WTC11 (cell line): ENCODE results near the gene BICC1. TPM values are rescaled to one million over a fixed set of nuclear protein-coding genes. Genes with fewer than 3 reads are reported as not detected.

Experiments
- ATAC-seq: fragments of 200-7000 bp; cut with Tn5 transposase; 2 replicates; pipeline ENCODE4 v1.10.0; 2021; ENCODE audit warnings: mild to moderate bottlenecking, moderate library complexity
- CTCF ChIA-PET: fragments of 300-600 bp; sonication (Branson Sonifier 250); formaldehyde crosslinking; loops from one replicate; lab custom pipeline; 2021; ENCODE audit warnings: antibody characterized with exemption; lab: Charles Lee
- POLR2A ChIA-PET: fragments of 350-600 bp; sonication (Branson Sonifier 250); formaldehyde crosslinking; loops from one replicate; lab custom pipeline; 2021; ENCODE audit warnings: antibody characterized with exemption; lab: Charles Lee
- DNase-seq: peaks from one replicate; pipeline ENCODE4 v3.0.0; 2021; ENCODE audit warnings: low spot score
- H3K27ac Mint-ChIP-seq: 2 replicates; pipeline ENCODE4 v1.8.0; 2021; ENCODE audit warnings: mixed read lengths
- H3K27me3 Mint-ChIP-seq: 2 replicates; pipeline ENCODE4 v1.8.0; 2021; ENCODE audit warnings: low read depth, mild to moderate bottlenecking, moderate library complexity, mixed read lengths
- H3K36me3 Mint-ChIP-seq: 2 replicates; pipeline ENCODE4 v1.8.0; 2021; ENCODE audit warnings: mixed read lengths
- H3K4me1 Mint-ChIP-seq: 2 replicates; pipeline ENCODE4 v1.8.0; 2022; ENCODE audit warnings: mixed read lengths
- H3K4me3 Mint-ChIP-seq: 2 replicates; pipeline ENCODE4 v1.8.0; 2021; ENCODE audit warnings: mild to moderate bottlenecking, moderate library complexity, mixed read lengths
- H3K9me3 Mint-ChIP-seq: 2 replicates; pipeline ENCODE4 v1.8.0; 2021; ENCODE audit warnings: mixed read lengths
- GRHL2 ChIP-seq: fragments of 250-450 bp; sonication (Bioruptor Pico); IDR thresholded peaks from 2 replicates; pipeline ENCODE4 v1.8.0; 2022; ENCODE audit warnings: mild to moderate bottlenecking, moderate library complexity; ENCODE audit not compliant: insufficient replicate concordance, severe bottlenecking
- IRF2 ChIP-seq: sonication (generic); formaldehyde crosslinking; IDR thresholded peaks from 2 replicates; pipeline ENCODE4 v1.8.0; 2022; ENCODE audit warnings: low read depth, missing genetic modification reagents, borderline replicate concordance
- JAZF1 ChIP-seq: fragments of 250-450 bp; sonication (Bioruptor Pico); IDR thresholded peaks from 2 replicates; pipeline ENCODE4 v1.9.0; 2021; ENCODE audit warnings: moderate library complexity, mild to moderate bottlenecking, inconsistent platforms
- MYBL2 ChIP-seq: sonication (generic); formaldehyde crosslinking; IDR thresholded peaks from 2 replicates; pipeline ENCODE4 v1.8.1; 2023; ENCODE audit warnings: mild to moderate bottlenecking, moderate library complexity, missing genetic modification reagents
- NFYB ChIP-seq: sonication (generic); formaldehyde crosslinking; conservative IDR thresholded peaks from 2 replicates; pipeline ENCODE4 v1.8.0; 2022; ENCODE audit warnings: low read depth, missing genetic modification reagents
- NR3C1 ChIP-seq: sonication (generic); formaldehyde crosslinking; conservative IDR thresholded peaks from 2 replicates; pipeline ENCODE4 v1.8.1; 2023; ENCODE audit warnings: low read depth, mild to moderate bottlenecking, missing genetic modification reagents
- PRRX2 ChIP-seq: fragments of 250-450 bp; sonication (Bioruptor Pico); IDR thresholded peaks from 2 replicates; pipeline ENCODE4 v1.8.0; 2021; ENCODE audit warnings: mild to moderate bottlenecking
- SOX15 ChIP-seq: fragments of 250-450 bp; sonication (Bioruptor Pico); IDR thresholded peaks from 2 replicates; pipeline ENCODE4 v1.9.0; 2021; ENCODE audit warnings: mild to moderate bottlenecking
- TP53 ChIP-seq: sonication (generic); formaldehyde crosslinking; IDR thresholded peaks from 2 replicates; pipeline ENCODE4 v1.8.1; 2023; ENCODE audit warnings: mild to moderate bottlenecking, missing genetic modification reagents
- ZBTB21 ChIP-seq: sonication (generic); formaldehyde crosslinking; IDR thresholded peaks from 2 replicates; pipeline ENCODE4 v1.8.1; 2023; ENCODE audit warnings: mild to moderate bottlenecking, missing genetic modification reagents, borderline replicate concordance
- ZNF263 ChIP-seq: sonication (generic); formaldehyde crosslinking; IDR thresholded peaks from 2 replicates; pipeline ENCODE4 v1.8.1; 2022; ENCODE audit warnings: low read depth, mild to moderate bottlenecking, moderate library complexity, missing genetic modification reagents
- ZNF317 ChIP-seq: sonication (generic); formaldehyde crosslinking; IDR thresholded peaks from 2 replicates; pipeline ENCODE4 v1.8.1; 2023; ENCODE audit warnings: low read depth, mild to moderate bottlenecking, moderate library complexity, missing genetic modification reagents, borderline replicate concordance
- ZNF423 ChIP-seq: fragments of 250-450 bp; sonication (Bioruptor Pico); IDR thresholded peaks from 2 replicates; pipeline ENCODE4 v2.1.2; 2022; ENCODE audit warnings: mild to moderate bottlenecking, moderate library complexity
- ZNF425 ChIP-seq: fragments of 250-450 bp; sonication (Bioruptor Pico); conservative IDR thresholded peaks from 2 replicates; pipeline ENCODE4 v1.9.0; 2021; ENCODE audit warnings: mild to moderate bottlenecking
- ZNF671 ChIP-seq: fragments of 250-450 bp; sonication (Bioruptor Pico); IDR thresholded peaks from 2 replicates; pipeline ENCODE4 v1.8.0; 2021; ENCODE audit warnings: mild to moderate bottlenecking
- total RNA-seq: library from RNA; stranded (reverse); gene quantifications from 3 replicates; pipeline ENCODE4 v1.2.3, GENCODE V29; 2021
- TF ChIP-seq, protein P1 (sequence below): sonication (generic); formaldehyde crosslinking; IDR thresholded peaks from 2 replicates; pipeline ENCODE4 v1.8.1; 2023; ENCODE audit warnings: mild to moderate bottlenecking, missing genetic modification reagents
- TF ChIP-seq, protein P2 (sequence below): sonication (generic); formaldehyde crosslinking; IDR thresholded peaks from 2 replicates; pipeline ENCODE4 v1.8.0; 2022; ENCODE audit warnings: missing genetic modification reagents
- TF ChIP-seq, protein P3 (sequence below): fragments of 250-450 bp; sonication (Bioruptor Pico); IDR thresholded peaks from 2 replicates; pipeline ENCODE4 v1.9.0; 2021; ENCODE audit warnings: mild to moderate bottlenecking, borderline replicate concordance

BICC1 gene
- total RNA-seq, 1 experiment from 2014 or later: 0.61 TPM

GRCh38 chr10:58773341-58773740 lies 260.7 kb downstream of the BICC1 start:
- ChIA-PET CTCF (no interaction called here), POLR2A (no interaction called here)
- no peak overlapping the region for H3K27ac Mint-ChIP-seq
- TF ChIP-seq MYBL2 (CRISPR knock-in tag): no peak
- TF ChIP-seq ZBTB21: no peak
- no peaks in the 10 kb centered on the region for H3K27me3 Mint-ChIP-seq
- DNase-seq: no peak
- ATAC-seq: no peak
- no peak overlapping the region for H3K4me3 Mint-ChIP-seq
- H3K4me1 Mint-ChIP-seq: peaks cover 6% of the 10 kb centered on the region; the same call in 1 of the 2 replicates
- H3K9me3 Mint-ChIP-seq: no peaks in the 10 kb centered on the region
- no peaks in the 10 kb centered on the region for H3K36me3 Mint-ChIP-seq

DNA sequence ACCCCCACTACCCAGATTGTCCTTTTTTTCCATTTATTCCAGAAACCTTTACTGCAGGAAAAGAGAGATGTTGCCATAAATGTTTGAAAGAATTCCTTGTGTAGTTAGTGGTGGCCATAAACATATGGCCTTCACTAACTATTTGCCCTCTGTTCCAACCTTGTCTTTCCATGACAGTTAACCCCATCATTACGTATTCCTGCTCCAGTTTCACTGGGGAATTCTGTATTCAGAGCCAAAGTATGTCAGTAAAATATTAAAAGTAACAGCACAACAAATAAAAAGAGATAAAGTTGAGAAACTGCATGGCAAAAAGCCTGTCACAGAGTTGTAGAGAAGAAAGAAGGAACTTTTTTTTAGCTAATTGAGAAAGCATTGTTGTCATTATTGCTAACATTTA lies 261.3 kb downstream of the BICC1 start:
- Mint-ChIP-seq H3K4me1 (peaks cover 6% of the 10 kb centered on the region; the same call in 1 of the 2 replicates), H3K27ac (no peak overlapping the region), H3K4me3 (no peak overlapping the region), H3K9me3 (no peaks in the 10 kb centered on the region)
- DNase-seq: no peak
- TF ChIP-seq ZNF263 (no peak), ZNF423 (no peak), SOX15 (no peak), IRF2 (no peak), ZNF671 (no peak)
- TF ChIP-seq, protein P1, sequence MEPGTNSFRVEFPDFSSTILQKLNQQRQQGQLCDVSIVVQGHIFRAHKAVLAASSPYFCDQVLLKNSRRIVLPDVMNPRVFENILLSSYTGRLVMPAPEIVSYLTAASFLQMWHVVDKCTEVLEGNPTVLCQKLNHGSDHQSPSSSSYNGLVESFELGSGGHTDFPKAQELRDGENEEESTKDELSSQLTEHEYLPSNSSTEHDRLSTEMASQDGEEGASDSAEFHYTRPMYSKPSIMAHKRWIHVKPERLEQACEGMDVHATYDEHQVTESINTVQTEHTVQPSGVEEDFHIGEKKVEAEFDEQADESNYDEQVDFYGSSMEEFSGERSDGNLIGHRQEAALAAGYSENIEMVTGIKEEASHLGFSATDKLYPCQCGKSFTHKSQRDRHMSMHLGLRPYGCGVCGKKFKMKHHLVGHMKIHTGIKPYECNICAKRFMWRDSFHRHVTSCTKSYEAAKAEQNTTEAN: no peak
- TF ChIP-seq, all 79 proteins: peak for 0
- H3K27me3 Mint-ChIP-seq: no peaks in the 10 kb centered on the region
- H3K36me3 Mint-ChIP-seq: no peaks in the 10 kb centered on the region
- ATAC-seq: no peak
- POLR2A ChIA-PET: no interaction called here
- CTCF ChIA-PET: interaction anchor here (1.7 kb wide), 1 partner anchor 243 kb away, joined by 3 read pairs; no protein-coding TSS in a partner anchor

DNA sequence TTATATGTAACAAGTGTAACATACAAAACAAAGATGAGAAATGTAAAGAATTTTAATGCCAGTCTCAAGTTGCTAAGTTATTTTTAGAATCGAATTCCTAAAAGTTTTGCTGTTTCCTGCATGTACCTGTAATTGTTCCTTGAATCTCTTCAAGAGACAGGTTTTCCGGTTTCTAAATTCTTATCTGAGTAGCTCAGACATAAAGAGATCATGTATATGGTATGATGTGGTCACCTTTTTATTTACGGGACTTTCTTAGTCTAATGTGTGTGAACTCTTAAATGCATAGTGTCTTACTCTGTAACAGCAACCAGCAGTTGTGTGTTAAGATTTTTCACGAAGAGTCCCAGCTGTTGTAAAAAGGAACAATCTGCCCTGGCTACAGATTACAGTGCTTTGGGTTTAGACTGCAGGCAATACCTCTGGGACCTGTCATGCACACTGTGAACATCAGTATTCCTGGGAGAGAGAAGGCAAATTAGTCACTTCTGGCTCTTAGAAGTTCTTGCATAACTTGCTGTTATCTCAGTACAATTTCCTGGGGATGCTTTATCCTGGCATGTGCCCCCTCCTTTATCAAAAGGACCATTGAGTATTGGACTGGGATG lies 263.4 kb downstream of the BICC1 start:
- no peak overlapping the region for H3K27ac Mint-ChIP-seq
- ATAC-seq: no peak
- no peak for DNase-seq
- TF ChIP-seq GRHL2 (CRISPR knock-in tag) (no peak), TP53 (no peak), ZNF317 (CRISPR knock-in tag) (no peak), NFYB (CRISPR knock-in tag) (no peak), PRRX2 (CRISPR knock-in tag) (no peak), NR3C1 (CRISPR knock-in tag) (no peak), ZNF263 (no peak), ZNF425 (CRISPR knock-in tag) (no peak), JAZF1 (CRISPR knock-in tag) (no peak)
- TF ChIP-seq, protein P2, sequence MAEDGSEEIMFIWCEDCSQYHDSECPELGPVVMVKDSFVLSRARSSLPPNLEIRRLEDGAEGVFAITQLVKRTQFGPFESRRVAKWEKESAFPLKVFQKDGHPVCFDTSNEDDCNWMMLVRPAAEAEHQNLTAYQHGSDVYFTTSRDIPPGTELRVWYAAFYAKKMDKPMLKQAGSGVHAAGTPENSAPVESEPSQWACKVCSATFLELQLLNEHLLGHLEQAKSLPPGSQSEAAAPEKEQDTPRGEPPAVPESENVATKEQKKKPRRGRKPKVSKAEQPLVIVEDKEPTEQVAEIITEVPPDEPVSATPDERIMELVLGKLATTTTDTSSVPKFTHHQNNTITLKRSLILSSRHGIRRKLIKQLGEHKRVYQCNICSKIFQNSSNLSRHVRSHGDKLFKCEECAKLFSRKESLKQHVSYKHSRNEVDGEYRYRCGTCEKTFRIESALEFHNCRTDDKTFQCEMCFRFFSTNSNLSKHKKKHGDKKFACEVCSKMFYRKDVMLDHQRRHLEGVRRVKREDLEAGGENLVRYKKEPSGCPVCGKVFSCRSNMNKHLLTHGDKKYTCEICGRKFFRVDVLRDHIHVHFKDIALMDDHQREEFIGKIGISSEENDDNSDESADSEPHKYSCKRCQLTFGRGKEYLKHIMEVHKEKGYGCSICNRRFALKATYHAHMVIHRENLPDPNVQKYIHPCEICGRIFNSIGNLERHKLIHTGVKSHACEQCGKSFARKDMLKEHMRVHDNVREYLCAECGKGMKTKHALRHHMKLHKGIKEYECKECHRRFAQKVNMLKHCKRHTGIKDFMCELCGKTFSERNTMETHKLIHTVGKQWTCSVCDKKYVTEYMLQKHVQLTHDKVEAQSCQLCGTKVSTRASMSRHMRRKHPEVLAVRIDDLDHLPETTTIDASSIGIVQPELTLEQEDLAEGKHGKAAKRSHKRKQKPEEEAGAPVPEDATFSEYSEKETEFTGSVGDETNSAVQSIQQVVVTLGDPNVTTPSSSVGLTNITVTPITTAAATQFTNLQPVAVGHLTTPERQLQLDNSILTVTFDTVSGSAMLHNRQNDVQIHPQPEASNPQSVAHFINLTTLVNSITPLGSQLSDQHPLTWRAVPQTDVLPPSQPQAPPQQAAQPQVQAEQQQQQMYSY: no peak
- TF ChIP-seq, protein P3, sequence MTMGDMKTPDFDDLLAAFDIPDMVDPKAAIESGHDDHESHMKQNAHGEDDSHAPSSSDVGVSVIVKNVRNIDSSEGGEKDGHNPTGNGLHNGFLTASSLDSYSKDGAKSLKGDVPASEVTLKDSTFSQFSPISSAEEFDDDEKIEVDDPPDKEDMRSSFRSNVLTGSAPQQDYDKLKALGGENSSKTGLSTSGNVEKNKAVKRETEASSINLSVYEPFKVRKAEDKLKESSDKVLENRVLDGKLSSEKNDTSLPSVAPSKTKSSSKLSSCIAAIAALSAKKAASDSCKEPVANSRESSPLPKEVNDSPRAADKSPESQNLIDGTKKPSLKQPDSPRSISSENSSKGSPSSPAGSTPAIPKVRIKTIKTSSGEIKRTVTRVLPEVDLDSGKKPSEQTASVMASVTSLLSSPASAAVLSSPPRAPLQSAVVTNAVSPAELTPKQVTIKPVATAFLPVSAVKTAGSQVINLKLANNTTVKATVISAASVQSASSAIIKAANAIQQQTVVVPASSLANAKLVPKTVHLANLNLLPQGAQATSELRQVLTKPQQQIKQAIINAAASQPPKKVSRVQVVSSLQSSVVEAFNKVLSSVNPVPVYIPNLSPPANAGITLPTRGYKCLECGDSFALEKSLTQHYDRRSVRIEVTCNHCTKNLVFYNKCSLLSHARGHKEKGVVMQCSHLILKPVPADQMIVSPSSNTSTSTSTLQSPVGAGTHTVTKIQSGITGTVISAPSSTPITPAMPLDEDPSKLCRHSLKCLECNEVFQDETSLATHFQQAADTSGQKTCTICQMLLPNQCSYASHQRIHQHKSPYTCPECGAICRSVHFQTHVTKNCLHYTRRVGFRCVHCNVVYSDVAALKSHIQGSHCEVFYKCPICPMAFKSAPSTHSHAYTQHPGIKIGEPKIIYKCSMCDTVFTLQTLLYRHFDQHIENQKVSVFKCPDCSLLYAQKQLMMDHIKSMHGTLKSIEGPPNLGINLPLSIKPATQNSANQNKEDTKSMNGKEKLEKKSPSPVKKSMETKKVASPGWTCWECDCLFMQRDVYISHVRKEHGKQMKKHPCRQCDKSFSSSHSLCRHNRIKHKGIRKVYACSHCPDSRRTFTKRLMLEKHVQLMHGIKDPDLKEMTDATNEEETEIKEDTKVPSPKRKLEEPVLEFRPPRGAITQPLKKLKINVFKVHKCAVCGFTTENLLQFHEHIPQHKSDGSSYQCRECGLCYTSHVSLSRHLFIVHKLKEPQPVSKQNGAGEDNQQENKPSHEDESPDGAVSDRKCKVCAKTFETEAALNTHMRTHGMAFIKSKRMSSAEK (CRISPR knock-in tag): no peak
- POLR2A ChIA-PET: no interaction called here
- H3K4me1 Mint-ChIP-seq: peaks cover 6% of the 10 kb centered on the region; the same call in 1 of the 2 replicates
- H3K27me3 Mint-ChIP-seq: no peaks in the 10 kb centered on the region
- no peaks in the 10 kb centered on the region for H3K36me3 Mint-ChIP-seq
- CTCF ChIA-PET: no interaction called here
- no peak overlapping the region for H3K4me3 Mint-ChIP-seq
- H3K9me3 Mint-ChIP-seq: no peaks in the 10 kb centered on the region
